AG09319 (cell line): ENCODE results near the gene CCDC89.

ENCODE experiments used
- DNase-seq: peaks from one replicate; pipeline ENCODE4 v3.0.0-alpha.2; 2010; ENCODE audit warnings: low read depth; ENCODE audit errors: extremely low read depth
- CTCF ChIP-seq: IDR thresholded peaks from 2 replicates; pipeline ENCODE4 v1.5.1; 2011; ENCODE audit warnings: low read depth, mild to moderate bottlenecking, inconsistent platforms, low read length, moderate library complexity

Gene CCDC89

DNA sequence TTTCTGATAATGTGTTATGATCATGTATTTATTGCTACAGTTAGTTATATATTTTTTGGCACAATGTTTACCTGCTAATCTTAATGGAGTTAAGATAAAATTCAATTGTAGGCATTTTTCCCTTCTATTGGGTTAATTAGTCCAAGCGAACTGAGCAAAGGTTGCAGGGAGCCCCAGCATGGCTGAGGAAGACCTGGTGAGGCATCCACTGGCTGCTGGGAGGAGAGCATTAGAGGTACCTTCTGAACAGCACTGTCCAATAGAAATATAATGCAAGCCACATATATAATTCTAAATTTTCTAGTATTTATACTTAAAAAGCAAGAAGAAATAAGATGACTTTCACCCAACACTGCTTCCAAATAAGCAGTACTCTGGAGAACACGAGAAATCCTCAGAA, 38.9 kb downstream of the CCDC89 start:
- DNase-seq, result no peak
- TF ChIP-seq CTCF, result no peak

GRCh38 chr11:85643191-85643614, 42.8 kb downstream of the CCDC89 start:
- no peak for DNase-seq
- TF ChIP-seq CTCF, result no peak

- no peak for TF ChIP-seq CTCF
- DNase-seq, result no peak
These were observed 51.2 kb downstream of the CCDC89 start for GRCh38 chr11:85634747-85635146.
